KMS-11 (cell line): Measurements from ENCODE around the gene TADA1.

Experiments
- H2AFZ ChIP-seq: fragments of 200-600 bp; sonication (generic); 2 replicates; pipeline ENCODE4 v1.6.1; 2016; ENCODE audit warnings: antibody characterized with exemption, mixed run types, low read depth
- H3K27ac ChIP-seq: fragments of 200-600 bp; sonication (generic); 2 replicates; pipeline ENCODE4 v1.6.1; 2016; ENCODE audit warnings: mild to moderate bottlenecking, mixed run types
- H3K27me3 ChIP-seq: fragments of 200-600 bp; sonication (generic); 2 replicates; pipeline ENCODE4 v1.6.1; 2017; ENCODE audit warnings: mild to moderate bottlenecking, low read depth, mixed run types, moderate library complexity; ENCODE audit not compliant: insufficient read depth
- H3K36me3 ChIP-seq: fragments of 200-600 bp; sonication (generic); 2 replicates; pipeline ENCODE4 v1.6.1; 2017; ENCODE audit warnings: mild to moderate bottlenecking, mixed run types; ENCODE audit not compliant: insufficient read depth
- H3K4me1 ChIP-seq: fragments of 200-600 bp; sonication (generic); 2 replicates; pipeline ENCODE4 v1.6.1; 2016; ENCODE audit warnings: mild to moderate bottlenecking, low read depth, mixed run types; ENCODE audit not compliant: poor library complexity, severe bottlenecking
- H3K4me2 ChIP-seq: fragments of 200-600 bp; sonication (generic); 2 replicates; pipeline ENCODE4 v1.7.0; 2016; ENCODE audit warnings: mild to moderate bottlenecking, mixed run types
- H3K4me3 ChIP-seq: fragments of 200-600 bp; sonication (generic); IDR thresholded peaks from 2 replicates; pipeline ENCODE4 v1.6.1; 2017; ENCODE audit warnings: low read depth, low read length, mixed read lengths; ENCODE audit not compliant: insufficient read depth
- H3K79me2 ChIP-seq: fragments of 200-600 bp; sonication (generic); 2 replicates; pipeline ENCODE4 v1.6.1; 2016; ENCODE audit warnings: low read depth, mixed run types; ENCODE audit not compliant: insufficient read depth
- H3K9ac ChIP-seq: fragments of 200-600 bp; sonication (generic); 2 replicates; pipeline ENCODE4 v1.6.1; 2016; ENCODE audit warnings: mild to moderate bottlenecking, mixed run types
- H4K20me1 ChIP-seq: fragments of 200-600 bp; sonication (generic); 2 replicates; pipeline ENCODE4 v1.6.1; 2016; ENCODE audit warnings: mild to moderate bottlenecking, mixed run types; ENCODE audit not compliant: insufficient read depth
- CTCF ChIP-seq: fragments of 200-600 bp; sonication (generic); conservative IDR thresholded peaks from 2 replicates; pipeline ENCODE4 v1.6.1; 2017; ENCODE audit warnings: low read depth, mild to moderate bottlenecking, antibody characterized with exemption, low read length, moderate library complexity, mixed read lengths

Gene TADA1

GRCh38 chr1:166911624-166912023 is 35.6 kb upstream of the TADA1 start:
- Histone ChIP-seq H2AFZ (no peak overlapping the region), H4K20me1 (no peaks in the 10 kb centered on the region), H3K9ac (no peak overlapping the region), H3K27ac (no peak overlapping the region), H3K4me3 (no peak overlapping the region), H3K79me2 (no peaks in the 10 kb centered on the region), H3K36me3 (no peaks in the 10 kb centered on the region), H3K4me1 (peaks cover 14% of the 10 kb centered on the region), H3K4me2 (no peak overlapping the region), H3K27me3 (no peaks in the 10 kb centered on the region)
- TF ChIP-seq CTCF: no peak

GRCh38 chr1:166910396-166910994 is 34.4 kb upstream of the TADA1 start:
- H2AFZ ChIP-seq: peak overlapping the region; percentile 13
- TF ChIP-seq CTCF: peak; percentile 98
- H3K27me3 ChIP-seq: no peaks in the 10 kb centered on the region
- peaks cover 26% of the 10 kb centered on the region for H3K4me1 ChIP-seq
- peak overlapping the region; percentile 2; the same call in 1 of the 2 replicates for H3K27ac ChIP-seq
- no peaks in the 10 kb centered on the region for H3K36me3 ChIP-seq
- no peaks in the 10 kb centered on the region for H4K20me1 ChIP-seq
- no peaks in the 10 kb centered on the region for H3K79me2 ChIP-seq
- no peak overlapping the region for H3K4me3 ChIP-seq
- H3K9ac ChIP-seq: peak overlapping the region; percentile 0; the same call in 1 of the 2 replicates
- 0 out of 2 replicates have a peak overlapping the region, but pooled peaks have one; percentile 0 for H3K4me2 ChIP-seq

GRCh38 chr1:166908942-166909341 is 32.9 kb upstream of the TADA1 start:
- Histone ChIP-seq H3K4me1 (peaks cover 33% of the 10 kb centered on the region), H3K27me3 (no peaks in the 10 kb centered on the region), H3K27ac (no peak overlapping the region), H3K9ac (no peak overlapping the region), H4K20me1 (no peaks in the 10 kb centered on the region), H3K36me3 (no peaks in the 10 kb centered on the region), H3K4me2 (no peak overlapping the region), H3K79me2 (no peaks in the 10 kb centered on the region), H2AFZ (no peak overlapping the region), H3K4me3 (no peak overlapping the region)
- no peak for TF ChIP-seq CTCF

- Histone ChIP-seq H3K4me2 (no peak overlapping the region), H3K36me3 (no peaks in the 10 kb centered on the region), H3K27ac (no peak overlapping the region), H3K4me3 (no peak overlapping the region), H3K27me3 (no peaks in the 10 kb centered on the region), H3K79me2 (no peaks in the 10 kb centered on the region), H2AFZ (no peak overlapping the region), H3K9ac (no peak overlapping the region), H3K4me1 (peaks cover 33% of the 10 kb centered on the region), H4K20me1 (no peaks in the 10 kb centered on the region)
- TF ChIP-seq CTCF: no peak
Observed at GRCh38 chr1:166907763-166908162, 31.7 kb upstream of the TADA1 start.
